GM12892 (cell line): ENCODE measurements around the gene PARD3.
"Not testable (repeated sequence)": the region's sequence is repeated elsewhere in the genome, so short reads cannot be mapped to it uniquely, and the experiment has no call there.

Source experiments
- DNase-seq: peaks from one replicate; pipeline ENCODE4 v3.0.0; 2011; ENCODE audit not compliant: insufficient read length
- FAIRE-seq: peaks from 2 replicates; lab custom pipeline; 2011; peaks lifted over from hg19 to GRCh38; lab: Jason Lieb, UNC
- POLR2A ChIP-seq: IDR thresholded peaks from 2 replicates; pipeline ENCODE4 v1.6.1; 2011; ENCODE audit warnings: low read depth, low read length, control low read depth
- POLR2AphosphoS5 ChIP-seq: IDR thresholded peaks from 2 replicates; pipeline ENCODE4 v1.6.1; 2011; ENCODE audit warnings: low read depth, low read length, control low read depth
- TAF1 ChIP-seq: IDR thresholded peaks from 2 replicates; pipeline ENCODE4 v1.6.1; 2011; ENCODE audit warnings: low read depth, mild to moderate bottlenecking, control low read depth, low read length, borderline replicate concordance

The PARD3 gene

GRCh38 chr10:34808801-34809745, 6.0 kb downstream of the PARD3 start:
- DNase-seq = no peak
- TF ChIP-seq TAF1 (no peak), POLR2A (no peak), POLR2AphosphoS5 (no peak)
- FAIRE-seq = no peak

DNA sequence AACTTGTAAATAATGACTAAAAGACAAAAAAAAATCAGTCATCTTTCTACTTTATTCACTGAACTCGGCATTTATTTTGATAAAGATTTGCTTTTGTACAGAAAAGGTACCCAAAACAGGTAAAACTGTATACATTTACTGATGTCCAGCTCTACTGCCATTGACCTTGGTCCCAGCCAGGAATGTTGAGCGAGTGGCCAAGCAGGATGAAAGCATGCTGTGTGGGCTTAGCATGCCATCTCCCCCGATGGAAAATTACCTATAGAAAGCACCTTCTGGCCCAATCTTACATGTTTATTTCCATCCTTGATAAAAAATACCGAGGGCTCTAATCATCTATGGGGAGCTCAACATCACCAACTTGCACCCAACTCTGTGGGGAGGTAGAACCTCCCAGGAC, 6.8 kb downstream of the PARD3 start:
- DNase-seq = no peak
- TF ChIP-seq POLR2A (no peak), POLR2AphosphoS5 (no peak), TAF1 (no peak)
- FAIRE-seq = no peak

DNA sequence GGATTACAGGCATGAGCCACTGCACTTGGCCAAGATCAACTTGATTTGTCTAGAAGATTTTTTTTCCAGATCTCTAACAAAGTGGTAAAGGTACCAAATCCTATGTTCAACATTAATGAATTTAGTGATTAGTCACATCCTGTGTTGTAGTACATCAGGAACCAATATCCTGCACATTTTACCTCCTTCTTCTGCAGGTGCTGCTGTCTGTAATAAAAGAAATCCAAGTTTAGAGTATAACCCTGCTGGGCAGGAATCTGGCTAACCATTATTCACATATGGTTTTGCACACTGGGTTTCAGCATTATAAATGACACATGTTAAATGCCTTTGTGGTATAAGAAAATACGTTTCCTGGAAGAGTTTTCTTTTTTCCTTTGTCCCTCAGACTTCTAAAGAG, 10.8 kb downstream of the PARD3 start:
- DNase-seq (no peak), FAIRE-seq (no peak)
- TF ChIP-seq TAF1 (no peak), POLR2AphosphoS5 (no peak), POLR2A (no peak)

- DNase-seq (no peak), FAIRE-seq (no peak)
- TF ChIP-seq POLR2A = no peak
- TF ChIP-seq POLR2AphosphoS5 = no peak
- no peak for TF ChIP-seq TAF1
Observed at GRCh38 chr10:34802692-34803091, 12.4 kb downstream of the PARD3 start.

DNA sequence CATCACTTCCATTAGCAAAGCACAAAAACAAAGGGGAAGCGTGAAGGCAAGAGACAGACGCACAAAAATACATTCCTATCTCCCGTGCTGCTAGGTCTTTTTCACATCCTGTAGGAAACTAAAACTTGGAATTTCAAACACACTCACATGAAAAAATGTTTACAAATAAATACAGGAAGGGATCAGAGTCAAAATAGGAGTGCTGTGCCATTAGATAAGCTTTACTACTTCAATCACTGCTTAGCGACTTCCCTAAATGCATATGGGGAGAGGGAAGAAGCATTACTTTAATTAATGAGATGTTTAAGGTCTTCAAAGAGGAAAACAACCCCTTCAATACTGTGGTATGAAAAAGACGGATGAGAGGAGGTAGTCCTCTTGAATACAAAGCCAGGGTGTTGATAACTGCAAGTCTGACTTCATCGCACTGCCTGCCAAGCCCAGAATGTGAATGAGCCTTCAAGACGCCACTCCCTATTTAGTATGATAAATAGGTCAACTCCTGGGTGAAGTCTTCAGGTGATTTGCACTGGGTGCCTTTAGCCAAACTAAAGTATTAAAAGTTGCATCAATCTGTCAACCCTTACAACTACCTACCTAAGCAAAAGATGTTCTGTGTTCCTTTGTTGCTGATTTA, 13.9 kb downstream of the PARD3 start:
- TF ChIP-seq POLR2AphosphoS5 (no peak), POLR2A (no peak), TAF1 (no peak)
- FAIRE-seq = no peak
- no peak for DNase-seq

- DNase-seq (no peak), FAIRE-seq (no peak)
- no peak for TF ChIP-seq POLR2AphosphoS5
- TF ChIP-seq POLR2A = no peak
- no peak for TF ChIP-seq TAF1
Observed at GRCh38 chr10:34800624-34801023, 14.5 kb downstream of the PARD3 start.

GRCh38 chr10:34798654-34799053, 16.4 kb downstream of the PARD3 start:
- no peak for TF ChIP-seq TAF1
- TF ChIP-seq POLR2A = no peak
- TF ChIP-seq POLR2AphosphoS5 = no peak
- DNase-seq (no peak), FAIRE-seq (no peak)

GRCh38 chr10:34797155-34797554, 17.9 kb downstream of the PARD3 start:
- no peak for DNase-seq
- TF ChIP-seq TAF1 (no peak), POLR2AphosphoS5 (no peak), POLR2A (no peak)
- FAIRE-seq = no peak

GRCh38 chr10:34796133-34796532, 19.0 kb downstream of the PARD3 start:
- DNase-seq = no peak
- no peak for FAIRE-seq
- no peak for TF ChIP-seq POLR2A
- TF ChIP-seq TAF1 = no peak
- TF ChIP-seq POLR2AphosphoS5 = no peak

GRCh38 chr10:34795334-34795733, 19.8 kb downstream of the PARD3 start:
- DNase-seq (no peak), FAIRE-seq (no peak)
- no peak for TF ChIP-seq TAF1
- no peak for TF ChIP-seq POLR2AphosphoS5
- no peak for TF ChIP-seq POLR2A

GRCh38 chr10:34794835-34795234, 20.3 kb downstream of the PARD3 start:
- no peak for FAIRE-seq
- no peak for DNase-seq
- TF ChIP-seq POLR2AphosphoS5 (no peak), TAF1 (no peak), POLR2A (no peak)

DNA sequence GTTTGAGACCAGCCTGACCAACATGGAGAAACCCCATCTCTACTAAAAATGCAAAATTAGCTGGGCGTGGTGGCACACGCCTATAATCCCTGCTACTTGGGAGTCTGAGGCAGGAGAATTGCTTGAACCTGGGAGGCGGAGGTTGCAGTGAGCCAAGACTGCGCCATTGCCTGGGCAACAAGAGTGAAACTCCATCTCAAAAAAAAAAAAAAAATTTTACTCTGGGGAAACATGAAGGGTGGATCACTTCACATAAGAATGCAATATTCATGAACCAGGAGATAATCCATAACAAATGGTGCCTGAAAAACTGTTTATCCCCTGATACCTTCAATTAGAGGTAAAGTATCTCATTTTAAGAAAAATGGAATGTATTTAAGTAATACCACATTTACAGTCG, 21.5 kb downstream of the PARD3 start:
- DNase-seq, FAIRE-seq: not testable (repeated sequence)
